ENCODE data around the gene LEMD1. TPM values are rescaled to one million over a fixed set of nuclear protein-coding genes. Genes with fewer than 3 reads are reported as not detected.
"Not testable (repeated sequence)": the region's sequence is repeated elsewhere in the genome, so short reads cannot be mapped to it uniquely, and the experiment has no call there.

The LEMD1 gene
- total RNA-seq, 2 experiments from 2014 or later = 0.78 TPM; not detected in 1

DNA sequence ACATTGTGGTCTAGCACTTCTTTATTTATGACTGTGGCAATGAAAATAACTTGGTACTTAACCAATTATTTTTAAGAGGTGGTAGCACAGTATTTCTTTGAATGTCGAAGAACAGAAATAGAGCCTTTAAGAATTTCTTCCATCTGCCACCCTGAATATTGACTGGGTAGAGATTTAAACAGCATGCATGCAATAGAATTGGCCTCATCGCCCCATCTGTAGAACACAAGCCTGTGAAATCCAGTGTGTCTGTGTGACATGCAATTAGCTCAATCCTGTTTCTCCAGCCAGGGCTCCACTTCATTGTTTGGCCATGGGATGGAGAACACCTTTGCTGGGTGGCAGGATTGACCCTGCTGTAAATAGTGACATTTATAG is 48.1 kb downstream of the LEMD1 start:
- no peaks in the 10 kb centered on the region for H3K36me3 Mint-ChIP-seq (ENCODE audit: low read depth)
- ChIA-PET CTCF (interaction anchor here (2.4 kb wide), 1 partner anchor 20 kb away, joined by 11 read pairs; no protein-coding TSS in a partner anchor), POLR2A (no interaction called here)
- H3K4me3 Mint-ChIP-seq = no peak overlapping the region
- DNase-seq (no peak), ATAC-seq (no peak)
- no peak overlapping the region for H3K27ac Mint-ChIP-seq
- H3K9me3 Mint-ChIP-seq (ENCODE audit: insufficient read depth) = no peaks in the 10 kb centered on the region
- peaks cover 32% of the 10 kb centered on the region for H3K27me3 Mint-ChIP-seq (ENCODE audit: low read depth)
- peaks cover 5% of the 10 kb centered on the region for H3K4me1 Mint-ChIP-seq (ENCODE audit: low read depth)

DNA sequence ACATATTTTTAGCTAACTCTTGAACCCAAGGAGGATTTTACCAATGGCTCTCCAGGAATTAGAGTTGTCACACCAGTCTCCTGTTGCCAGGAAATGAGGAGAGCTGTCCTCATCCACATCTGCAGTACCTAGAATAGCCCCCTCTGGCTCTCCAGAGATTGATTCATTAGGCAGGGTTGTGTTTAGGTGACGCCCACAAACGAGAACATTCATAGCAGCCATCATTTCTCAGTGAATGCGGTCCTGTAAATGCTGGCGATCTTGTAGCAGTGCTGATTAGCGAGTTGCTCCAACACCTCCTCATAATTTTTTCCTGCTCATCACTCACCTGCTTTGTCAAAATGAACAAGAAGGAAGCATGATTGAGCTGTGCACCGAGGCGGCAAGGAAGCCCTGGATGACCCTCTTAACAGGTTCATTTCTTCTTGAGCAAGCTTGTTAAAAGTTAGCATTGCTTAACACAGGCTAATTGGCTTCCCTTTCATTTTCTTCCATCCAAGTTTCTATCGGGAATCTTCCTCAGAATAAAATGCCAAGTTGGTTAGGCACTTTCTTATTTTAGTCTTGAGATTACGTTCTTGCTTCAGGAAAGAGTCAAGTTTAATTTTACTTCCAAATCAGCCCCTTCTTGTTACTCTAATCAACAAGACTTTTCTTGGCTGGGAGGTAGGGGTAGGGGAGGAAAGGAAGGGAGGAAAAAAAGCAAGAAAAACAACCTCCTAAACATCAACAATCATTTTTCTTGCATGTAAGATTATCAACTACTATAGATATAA is 48.6 kb downstream of the LEMD1 start:
- ATAC-seq = no peak
- peaks cover 32% of the 10 kb centered on the region for H3K27me3 Mint-ChIP-seq (ENCODE audit: low read depth)
- no peak overlapping the region for H3K27ac Mint-ChIP-seq
- H3K9me3 Mint-ChIP-seq (ENCODE audit: insufficient read depth) = no peaks in the 10 kb centered on the region
- ChIA-PET CTCF (interaction anchor here (2.4 kb wide), 1 partner anchor 19 kb away, joined by 11 read pairs; no protein-coding TSS in a partner anchor), POLR2A (no interaction called here)
- H3K4me3 Mint-ChIP-seq = no peak overlapping the region
- peaks cover 5% of the 10 kb centered on the region for H3K4me1 Mint-ChIP-seq (ENCODE audit: low read depth)
- no peak for DNase-seq
- no peaks in the 10 kb centered on the region for H3K36me3 Mint-ChIP-seq (ENCODE audit: low read depth)

- Mint-ChIP-seq H3K4me1 (ENCODE audit: low read depth) (peaks cover 5% of the 10 kb centered on the region), H3K36me3 (ENCODE audit: low read depth) (no peaks in the 10 kb centered on the region), H3K27ac (no peak overlapping the region), H3K4me3 (no peak overlapping the region), H3K9me3 (ENCODE audit: insufficient read depth) (no peaks in the 10 kb centered on the region), H3K27me3 (ENCODE audit: low read depth) (peaks cover 32% of the 10 kb centered on the region)
- ChIA-PET CTCF (interaction anchor here (1.3 to 2.4 kb wide), 2 partner anchors 18 to 116 kb away, joined by 4 to 11 read pairs; no protein-coding TSS in a partner anchor), POLR2A (no interaction called here)
- ATAC-seq (no peak), DNase-seq (no peak)
Measured at GRCh38 chr1:205371871-205372660, 49.8 kb downstream of the LEMD1 start.

DNA sequence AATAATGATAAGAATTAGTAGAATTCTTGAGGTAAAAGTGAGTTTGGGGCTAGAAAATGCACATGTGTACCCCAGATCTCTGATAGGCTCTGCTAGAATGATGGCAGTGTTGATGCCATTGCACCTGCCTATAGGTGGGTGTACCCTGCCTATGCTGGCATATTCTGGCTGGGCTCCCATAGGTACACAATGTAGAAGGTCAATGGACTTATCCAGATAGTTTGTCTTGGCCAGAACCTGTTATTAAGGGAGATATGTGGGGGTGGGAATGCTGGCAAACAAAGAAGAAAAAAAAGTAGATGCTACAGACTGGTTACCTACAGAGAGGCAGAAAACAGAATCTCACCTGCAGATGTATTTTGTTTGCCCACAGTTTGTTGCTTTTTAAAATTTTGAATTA is 51.1 kb downstream of the LEMD1 start:
- ATAC-seq (no peak), DNase-seq (no peak)
- CTCF ChIA-PET = no interaction called here
- Mint-ChIP-seq H3K9me3 (ENCODE audit: insufficient read depth) (no peaks in the 10 kb centered on the region), H3K36me3 (ENCODE audit: low read depth) (no peaks in the 10 kb centered on the region), H3K4me3 (no peak overlapping the region), H3K27me3 (ENCODE audit: low read depth) (peaks cover 26% of the 10 kb centered on the region), H3K4me1 (ENCODE audit: low read depth) (peaks cover 5% of the 10 kb centered on the region), H3K27ac (no peak overlapping the region)
- POLR2A ChIA-PET = no interaction called here

DNA sequence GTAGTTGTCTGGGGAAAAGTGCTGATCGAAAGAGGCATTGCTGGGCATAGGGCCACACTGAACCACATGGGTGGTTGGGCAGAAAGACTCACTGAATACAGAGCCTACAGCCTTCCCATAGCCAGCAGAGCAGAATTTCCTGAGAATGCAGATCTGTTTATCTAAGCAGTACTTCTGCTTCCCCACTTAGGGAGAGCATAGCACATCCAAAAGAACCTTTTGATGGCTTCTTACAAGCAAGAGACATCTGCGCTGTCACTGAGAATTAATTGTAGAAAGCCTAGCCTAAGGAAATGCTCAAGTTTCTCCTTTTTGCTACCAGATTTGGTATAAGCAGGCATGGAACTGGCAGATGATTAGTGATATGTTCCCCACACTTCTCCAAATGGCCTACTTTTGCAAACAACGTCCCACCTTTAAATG is 52.1 kb downstream of the LEMD1 start:
- Mint-ChIP-seq H3K4me1 (ENCODE audit: low read depth) (peaks cover 5% of the 10 kb centered on the region), H3K9me3 (ENCODE audit: insufficient read depth) (no peaks in the 10 kb centered on the region), H3K4me3 (no peak overlapping the region), H3K27me3 (ENCODE audit: low read depth) (peaks cover 23% of the 10 kb centered on the region), H3K27ac (no peak overlapping the region), H3K36me3 (ENCODE audit: low read depth) (no peaks in the 10 kb centered on the region)
- no peak for ATAC-seq
- ChIA-PET POLR2A (no interaction called here), CTCF (interaction anchor here (1.0 kb wide), 1 partner anchor 16 kb away, joined by 3 read pairs; no protein-coding TSS in a partner anchor)
- DNase-seq = no peak

- ATAC-seq (no peak), DNase-seq (no peak)
- ChIA-PET CTCF (interaction anchor here (1.6 to 1.7 kb wide), 2 partner anchors 14 to 156 kb away, joined by 6 to 10 read pairs; no protein-coding TSS in a partner anchor), POLR2A (no interaction called here)
- Mint-ChIP-seq H3K36me3 (ENCODE audit: low read depth) (no peaks in the 10 kb centered on the region), H3K27ac (no peak overlapping the region), H3K27me3 (ENCODE audit: low read depth) (peaks cover 14% of the 10 kb centered on the region), H3K4me1 (ENCODE audit: low read depth) (no peaks in the 10 kb centered on the region), H3K9me3 (ENCODE audit: insufficient read depth) (no peaks in the 10 kb centered on the region), H3K4me3 (no peak overlapping the region)
Measured at GRCh38 chr1:205368478-205368877, 53.4 kb downstream of the LEMD1 start.

GRCh38 chr1:205365945-205366463 is 55.9 kb downstream of the LEMD1 start:
- Mint-ChIP-seq H3K9me3 (ENCODE audit: insufficient read depth) (no peaks in the 10 kb centered on the region), H3K27ac (no peak overlapping the region), H3K27me3 (ENCODE audit: low read depth) (peaks cover 15% of the 10 kb centered on the region), H3K4me3 (no peak overlapping the region), H3K4me1 (ENCODE audit: low read depth) (no peaks in the 10 kb centered on the region), H3K36me3 (ENCODE audit: low read depth) (no peaks in the 10 kb centered on the region)
- CTCF ChIA-PET = interaction anchor here (1.4 to 3.0 kb wide), 3 partner anchors 17 to 119 kb away, joined by 3 to 9 read pairs (median 3); no protein-coding TSS in a partner anchor
- ATAC-seq (no peak), DNase-seq (no peak)
- POLR2A ChIA-PET = no interaction called here

- CTCF ChIA-PET = interaction anchor here (1.4 to 3.0 kb wide), 2 partner anchors 16 to 120 kb away, joined by 3 to 9 read pairs; no protein-coding TSS in a partner anchor
- H3K4me1 Mint-ChIP-seq (ENCODE audit: low read depth); ATAC-seq; H3K4me3 Mint-ChIP-seq; H3K9me3 Mint-ChIP-seq (ENCODE audit: insufficient read depth); H3K36me3 Mint-ChIP-seq (ENCODE audit: low read depth); POLR2A ChIA-PET; DNase-seq; H3K27ac Mint-ChIP-seq: not testable (repeated sequence)
- peaks cover 20% of the 10 kb centered on the region for H3K27me3 Mint-ChIP-seq (ENCODE audit: low read depth)
Measured at GRCh38 chr1:205365086-205365485, 56.8 kb downstream of the LEMD1 start.

- no peaks in the 10 kb centered on the region for H3K36me3 Mint-ChIP-seq (ENCODE audit: low read depth)
Measured at GRCh38 chr1:205360891-205361290, 61.0 kb downstream of the LEMD1 start.

GRCh38 chr1:205359771-205360565 is 61.9 kb downstream of the LEMD1 start:
- POLR2A ChIA-PET = no interaction called here
- H3K36me3 Mint-ChIP-seq (ENCODE audit: low read depth) = no peaks in the 10 kb centered on the region

More at GRCh38 chr1:205360891-205361290, 61.0 kb downstream of the LEMD1 start:
- ChIA-PET CTCF (interaction anchor here (1.9 kb wide), 1 partner anchor 124 kb away, joined by 7 read pairs; no protein-coding TSS in a partner anchor), POLR2A (no interaction called here)
- no peak overlapping the region for H3K4me3 Mint-ChIP-seq
- H3K4me1 Mint-ChIP-seq (ENCODE audit: low read depth) = no peaks in the 10 kb centered on the region
- H3K27ac Mint-ChIP-seq = no peak overlapping the region
- ATAC-seq = no peak
- no peak for DNase-seq
- peaks cover 34% of the 10 kb centered on the region for H3K27me3 Mint-ChIP-seq (ENCODE audit: low read depth)
- no peaks in the 10 kb centered on the region for H3K9me3 Mint-ChIP-seq (ENCODE audit: insufficient read depth)

DNA sequence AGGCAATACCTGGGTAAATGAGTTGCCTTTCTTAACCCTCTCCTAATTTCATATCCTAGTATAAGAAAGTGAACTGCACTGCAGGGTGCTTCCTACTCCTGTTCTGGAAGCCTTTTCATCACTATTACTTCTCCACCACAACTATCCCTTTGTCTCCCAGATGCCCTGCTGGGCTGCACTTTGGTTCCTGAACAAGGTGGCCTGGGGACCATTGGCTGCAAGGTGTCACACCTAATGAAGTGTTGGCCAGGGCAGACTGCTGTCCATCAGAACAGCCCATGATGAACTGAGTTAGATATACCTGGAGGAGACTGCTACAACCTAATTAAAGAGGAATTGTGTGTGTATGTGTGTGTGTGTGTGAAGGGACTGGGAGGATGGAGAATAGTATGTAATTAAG is 63.3 kb downstream of the LEMD1 start:
- CTCF ChIA-PET = no interaction called here
- no peak for ATAC-seq
- H3K4me1 Mint-ChIP-seq (ENCODE audit: low read depth) = no peaks in the 10 kb centered on the region
- no peak for DNase-seq
- POLR2A ChIA-PET = no interaction called here
- H3K4me3 Mint-ChIP-seq = no peak overlapping the region
- no peaks in the 10 kb centered on the region for H3K36me3 Mint-ChIP-seq (ENCODE audit: low read depth)
- H3K9me3 Mint-ChIP-seq (ENCODE audit: insufficient read depth) = no peaks in the 10 kb centered on the region
- peaks cover 41% of the 10 kb centered on the region for H3K27me3 Mint-ChIP-seq (ENCODE audit: low read depth)
- H3K27ac Mint-ChIP-seq = no peak overlapping the region

More at GRCh38 chr1:205359771-205360565, 61.9 kb downstream of the LEMD1 start:
- H3K27me3 Mint-ChIP-seq (ENCODE audit: low read depth) = peaks cover 37% of the 10 kb centered on the region
- H3K4me3 Mint-ChIP-seq = no peak overlapping the region
- no peaks in the 10 kb centered on the region for H3K4me1 Mint-ChIP-seq (ENCODE audit: low read depth)
- H3K27ac Mint-ChIP-seq = no peak overlapping the region
- ATAC-seq = no peak
- no peaks in the 10 kb centered on the region for H3K9me3 Mint-ChIP-seq (ENCODE audit: insufficient read depth)
- CTCF ChIA-PET = interaction anchor here (1.9 kb wide), 1 partner anchor 125 kb away, joined by 7 read pairs; no protein-coding TSS in a partner anchor
- no peak for DNase-seq

All from activated CD8-positive, alpha-beta T cell treated with anti-CD3 and anti-CD28 coated beads, Interleukin-2, amount 10 ng/mL, durations not matched to agents 7 days and 5 days (primary cell).